ENCODE results near the gene IL11. TPM values are rescaled to one million over a fixed set of nuclear protein-coding genes. Genes with fewer than 3 reads are reported as not detected.

IL11 gene
- total and polyA plus RNA-seq, 2 of the 8 experiments (the other 6 are each of a cell fraction or from before 2014, with no cell fraction given) = 1.7 to 2.8 TPM

DNA sequence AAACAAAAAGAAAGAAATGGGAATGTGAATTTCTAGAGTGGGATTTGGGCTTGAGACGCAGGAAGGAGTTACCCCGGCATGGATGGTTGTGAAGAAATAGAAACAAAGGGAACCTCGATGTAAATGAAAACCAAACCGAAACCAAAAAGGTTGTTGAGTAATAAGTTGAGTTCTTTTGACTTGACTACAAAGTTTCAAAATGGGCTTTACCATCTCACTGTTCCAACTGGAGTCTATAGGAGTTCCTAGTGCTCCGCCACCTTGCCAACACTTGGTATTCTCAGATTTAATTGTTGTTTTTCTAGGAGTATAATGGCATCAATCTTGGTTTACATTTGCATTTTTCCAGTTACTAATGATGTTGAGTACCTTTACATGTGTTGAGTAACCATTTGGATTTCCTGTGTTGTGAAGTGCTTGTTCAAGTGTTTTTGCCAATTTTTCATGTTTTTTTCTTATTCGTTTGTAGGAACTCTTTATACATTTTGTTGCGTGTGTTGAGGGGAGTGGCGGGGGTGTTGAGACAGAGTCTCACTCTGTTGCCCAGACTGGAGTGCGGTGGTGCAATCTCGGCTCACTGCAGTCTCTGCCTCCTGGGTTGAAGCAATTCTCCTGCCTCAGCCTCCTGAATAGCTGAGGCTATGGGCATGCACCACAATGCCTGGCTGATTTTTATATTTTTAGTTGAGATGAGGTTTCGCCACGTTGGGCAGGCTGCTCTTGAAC lies 28.1 kb upstream of the IL11 start:
- Histone ChIP-seq H3K4me2 (ENCODE audit: insufficient read depth in 1 of 2, low read depth in 2 of 2, low read length in 2 of 2) (no peak overlapping the region), H2BK20ac (ENCODE audit: low read length) (no peak overlapping the region), H3K9ac (replicated peaks in 1 of 4; ENCODE audit: extremely low read depth in 1 of 4, low read depth in 3 of 4, low read length in 3 of 4) (no peak overlapping the region), H4K20me1 (replicated peaks in 1 of 2; ENCODE audit: control insufficient read depth in 1 of 2, insufficient read depth in 2 of 2, low read length in 2 of 2) (peaks cover 16 to 21% of the 10 kb centered on the region in 2 experiments), H3K23ac (ENCODE audit: insufficient read length) (no peak overlapping the region), H3K79me1 (ENCODE audit: low read depth, low read length) (no peaks in the 10 kb centered on the region), H3K14ac (ENCODE audit: insufficient read length) (no peak overlapping the region), H3K27ac (ENCODE audit: low read depth, low read length) (no peak overlapping the region), H2AFZ (ENCODE audit: low read length) (no peak overlapping the region), H2BK5ac (ENCODE audit: low read depth, low read length) (no peak overlapping the region), H3K27me3 (replicated peaks in 1 of 4; ENCODE audit: control insufficient read depth in 3 of 4, extremely low read depth in 1 of 4, insufficient read depth in 3 of 4, low read length in 3 of 4) (no peaks in the 10 kb centered on the region), H3K4ac (replicated peaks; ENCODE audit: insufficient read length, low read depth, low read length) (no peak overlapping the region), H2BK120ac (replicated peaks; ENCODE audit: low read depth, low read length) (no peak overlapping the region), H3K79me2 (ENCODE audit: control insufficient read depth in 1 of 2, insufficient read depth in 2 of 2, low read length in 2 of 2) (0 out of 4 replicates have a peak, but pooled peaks cover 0 to 4% of the 10 kb centered on the region in 2 experiments), H3K18ac (ENCODE audit: extremely low read depth, low read length) (no peak overlapping the region; the same call in 1 of the 2 replicates), H2AK5ac (ENCODE audit: low read depth, low read length) (no peak overlapping the region), H3K4me1 (replicated peaks in 1 of 4; ENCODE audit: control insufficient read depth in 3 of 4, insufficient read depth in 4 of 4, low read length in 3 of 4) (peaks cover 0 to under 1% (median under 1%) of the 10 kb centered on the region in 4 experiments; a peak in 4 of 7 replicates), H4K91ac (replicated peaks; ENCODE audit: insufficient read length, low read length) (no peak overlapping the region), H3K4me3 (ENCODE audit: extremely low read depth in 1 of 4, insufficient read depth in 2 of 4, low read depth in 3 of 4, low read length in 4 of 4) (no peak overlapping the region), H2BK12ac (ENCODE audit: low read depth, low read length) (no peak overlapping the region), H3K23me2 (ENCODE audit: low read depth, low read length) (no peaks in the 10 kb centered on the region), H3K9me3 (ENCODE audit: insufficient read depth in 2 of 2, low read depth in 1 of 2, low read length in 1 of 2) (no peaks in the 10 kb centered on the region), H3K56ac (replicated peaks; ENCODE audit: insufficient read length, low read depth, low read length) (no peak overlapping the region), H2BK15ac (ENCODE audit: low read length) (no peak overlapping the region), H4K8ac (ENCODE audit: extremely low read depth, insufficient read depth, low read length) (no peak overlapping the region), H3K36me3 (ENCODE audit: control insufficient read depth in 2 of 4, insufficient read depth in 4 of 4, low read length in 3 of 4) (peaks cover 15 to 29% (median 25%) of the 10 kb centered on the region in 4 experiments; a peak in 7 of 8 replicates), H4K5ac (ENCODE audit: insufficient read length, low read depth, low read length) (no peak overlapping the region)
- 86% methylated on average over 12 of the region's 12 CpGs; no CpG with 5 or more reads in 1 of the 2 experiments for WGBS, 2 experiments (ENCODE audit: extremely low coverage in 1 of 2, insufficient coverage in 1 of 2, insufficient read length in 1 of 2, insufficient replicate concordance in 2 of 2, low coverage in 1 of 2, low lambda C conversion rate in 2 of 2, missing lambda C conversion rate in 1 of 2)
- no peak for TF ChIP-seq GTF2F1 (IDR thresholded peaks at IDR 0.05; ENCODE audit: borderline replicate concordance, low read depth, low read length)
- TF ChIP-seq KDM5A (IDR thresholded peaks at IDR 0.05; ENCODE audit: low read length) = no peak
- no peak for TF ChIP-seq CEBPB (IDR thresholded peaks at IDR 0.05; ENCODE audit: low read depth, low read length)
- no peak for TF ChIP-seq ATF3 (IDR thresholded peaks at IDR 0.05; ENCODE audit: insufficient read depth, low read depth, low read length)
- no peak for TF ChIP-seq TAF7 (optimal IDR thresholded peaks at IDR 0.05; ENCODE audit: borderline replicate concordance, low read depth, low read length)
- no peak for TF ChIP-seq ASH2L (IDR thresholded peaks at IDR 0.05; ENCODE audit: low read length)
- no peak for TF ChIP-seq SP4 (IDR thresholded peaks at IDR 0.05; ENCODE audit: low read length)
- no peak for TF ChIP-seq POLR2AphosphoS5 (IDR thresholded peaks at IDR 0.05; ENCODE audit: low read depth, low read length)
- TF ChIP-seq BACH1 (IDR thresholded peaks at IDR 0.05; ENCODE audit: low read length) = no peak
- FAIRE-seq (no peak), DNase-seq (ENCODE audit: low read depth in 1 of 2, low spot score in 2 of 2) (no peak)
- ChIA-PET POLR2A (ENCODE audit: partially characterized antibody) (interaction anchor here (0.9 to 34.6 kb wide), 12 partner anchors 4 to 206 kb away, joined by 3 to 874 read pairs (median 8); partner anchors contain the start of genes IL11, KMT5C, RPL28 and TMEM190), CTCF (ENCODE audit: partially characterized antibody) (interaction anchor here (1.1 to 3.5 kb wide), 4 partner anchors 19 to 106 kb away, joined by 4 to 16 read pairs (median 6); no protein-coding TSS in a partner anchor)
